ENCODE measurements around the gene SAPCD2. TPM values are rescaled to one million over a fixed set of nuclear protein-coding genes. Genes with fewer than 3 reads are reported as not detected.

The SAPCD2 gene
- total RNA-seq, 1 donor: 5.2 TPM

DNA sequence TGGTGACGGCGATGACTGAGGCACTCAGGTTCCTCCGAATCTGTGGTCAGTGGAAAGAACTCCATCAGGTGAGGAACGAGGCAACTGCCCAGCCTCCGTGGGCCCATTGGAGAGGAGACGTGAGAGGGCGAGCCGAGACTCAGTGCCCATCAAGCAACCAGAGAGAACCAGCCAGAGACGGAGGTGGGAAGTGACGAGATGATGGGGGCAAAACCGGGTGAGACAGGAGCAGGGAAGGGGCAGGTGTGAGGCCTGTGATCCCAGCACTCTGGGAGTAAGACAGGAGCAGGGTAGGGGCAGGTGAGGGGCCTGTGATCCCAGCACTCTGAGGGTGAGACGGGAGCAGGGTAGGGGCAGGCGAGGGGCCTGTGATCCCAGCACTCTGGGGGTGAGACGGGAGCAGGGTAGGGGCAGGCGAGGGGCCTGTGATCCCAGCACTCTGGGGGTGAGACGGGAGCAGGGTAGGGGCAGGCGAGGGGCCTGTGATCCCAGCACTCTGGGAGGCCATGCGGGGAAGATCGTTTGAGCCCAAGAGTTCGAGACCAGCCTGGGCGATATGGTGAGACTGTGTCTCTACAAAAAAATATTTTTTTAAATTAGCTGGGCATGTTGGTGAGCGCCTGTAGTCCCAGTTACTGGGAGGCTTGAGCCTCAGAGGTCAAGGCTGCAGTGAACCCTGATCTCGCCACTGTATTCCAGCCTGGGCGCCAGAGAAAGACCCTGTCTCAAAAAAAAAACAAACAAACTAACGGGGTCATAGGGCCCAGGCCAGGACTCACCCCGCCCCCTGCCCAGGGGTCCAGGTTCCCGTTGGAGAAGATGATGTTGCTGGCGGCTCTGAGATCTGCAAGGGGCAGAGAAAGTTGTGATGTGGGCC, 40.8 kb upstream of the SAPCD2 start:
- no peak overlapping the region for H3K4me3 ChIP-seq (ENCODE audit: low read depth, low read length)
- no peak for DNase-seq (ENCODE audit: low read depth)
- TF ChIP-seq, protein P1, sequence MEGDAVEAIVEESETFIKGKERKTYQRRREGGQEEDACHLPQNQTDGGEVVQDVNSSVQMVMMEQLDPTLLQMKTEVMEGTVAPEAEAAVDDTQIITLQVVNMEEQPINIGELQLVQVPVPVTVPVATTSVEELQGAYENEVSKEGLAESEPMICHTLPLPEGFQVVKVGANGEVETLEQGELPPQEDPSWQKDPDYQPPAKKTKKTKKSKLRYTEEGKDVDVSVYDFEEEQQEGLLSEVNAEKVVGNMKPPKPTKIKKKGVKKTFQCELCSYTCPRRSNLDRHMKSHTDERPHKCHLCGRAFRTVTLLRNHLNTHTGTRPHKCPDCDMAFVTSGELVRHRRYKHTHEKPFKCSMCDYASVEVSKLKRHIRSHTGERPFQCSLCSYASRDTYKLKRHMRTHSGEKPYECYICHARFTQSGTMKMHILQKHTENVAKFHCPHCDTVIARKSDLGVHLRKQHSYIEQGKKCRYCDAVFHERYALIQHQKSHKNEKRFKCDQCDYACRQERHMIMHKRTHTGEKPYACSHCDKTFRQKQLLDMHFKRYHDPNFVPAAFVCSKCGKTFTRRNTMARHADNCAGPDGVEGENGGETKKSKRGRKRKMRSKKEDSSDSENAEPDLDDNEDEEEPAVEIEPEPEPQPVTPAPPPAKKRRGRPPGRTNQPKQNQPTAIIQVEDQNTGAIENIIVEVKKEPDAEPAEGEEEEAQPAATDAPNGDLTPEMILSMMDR (IDR thresholded peaks at IDR 0.05; ENCODE audit: insufficient read depth, low read depth, low read length): no peak

DNA sequence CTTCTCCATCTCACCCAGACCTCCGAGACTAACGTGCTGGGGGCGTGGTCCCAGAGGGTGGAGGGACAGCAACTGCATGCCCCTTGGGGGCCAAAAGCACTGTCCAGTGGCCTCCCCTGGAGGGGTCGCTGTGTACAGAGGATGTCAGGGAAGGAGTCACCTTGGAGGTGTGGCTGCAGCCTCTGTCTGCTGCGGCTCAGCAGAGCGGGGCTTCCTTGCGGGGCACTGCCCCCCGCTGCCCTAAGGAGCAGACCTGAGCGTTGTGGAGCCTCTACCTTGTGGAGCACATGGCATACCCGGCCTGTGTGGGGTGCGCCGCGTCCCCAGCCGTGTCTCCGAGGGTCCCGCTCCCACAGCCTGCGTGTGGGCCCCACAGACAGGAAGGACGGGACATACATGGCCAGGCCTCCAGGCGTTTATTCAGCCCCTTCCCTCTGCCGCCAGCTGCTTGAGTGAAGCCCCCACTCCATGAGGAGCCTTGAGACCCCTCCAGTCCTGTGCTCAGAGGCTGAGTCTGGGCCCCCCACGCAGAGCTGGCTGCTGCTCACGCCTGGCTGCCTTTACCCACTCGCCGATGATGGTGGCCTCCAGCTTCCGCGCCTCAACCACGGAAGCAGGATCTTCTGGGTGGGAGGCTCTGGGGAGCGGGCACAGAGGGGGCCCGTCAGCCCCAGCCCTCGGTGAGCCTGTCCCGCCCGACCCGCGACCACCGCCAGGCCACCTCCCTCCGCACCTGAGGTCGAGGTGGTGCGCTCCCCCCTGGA, 40.0 kb upstream of the SAPCD2 start:
- no peak for DNase-seq (ENCODE audit: low read depth)
- H3K4me3 ChIP-seq (ENCODE audit: low read depth, low read length): no peak overlapping the region
- TF ChIP-seq, protein P1 (IDR thresholded peaks at IDR 0.05; ENCODE audit: insufficient read depth, low read depth, low read length): no peak

DNA sequence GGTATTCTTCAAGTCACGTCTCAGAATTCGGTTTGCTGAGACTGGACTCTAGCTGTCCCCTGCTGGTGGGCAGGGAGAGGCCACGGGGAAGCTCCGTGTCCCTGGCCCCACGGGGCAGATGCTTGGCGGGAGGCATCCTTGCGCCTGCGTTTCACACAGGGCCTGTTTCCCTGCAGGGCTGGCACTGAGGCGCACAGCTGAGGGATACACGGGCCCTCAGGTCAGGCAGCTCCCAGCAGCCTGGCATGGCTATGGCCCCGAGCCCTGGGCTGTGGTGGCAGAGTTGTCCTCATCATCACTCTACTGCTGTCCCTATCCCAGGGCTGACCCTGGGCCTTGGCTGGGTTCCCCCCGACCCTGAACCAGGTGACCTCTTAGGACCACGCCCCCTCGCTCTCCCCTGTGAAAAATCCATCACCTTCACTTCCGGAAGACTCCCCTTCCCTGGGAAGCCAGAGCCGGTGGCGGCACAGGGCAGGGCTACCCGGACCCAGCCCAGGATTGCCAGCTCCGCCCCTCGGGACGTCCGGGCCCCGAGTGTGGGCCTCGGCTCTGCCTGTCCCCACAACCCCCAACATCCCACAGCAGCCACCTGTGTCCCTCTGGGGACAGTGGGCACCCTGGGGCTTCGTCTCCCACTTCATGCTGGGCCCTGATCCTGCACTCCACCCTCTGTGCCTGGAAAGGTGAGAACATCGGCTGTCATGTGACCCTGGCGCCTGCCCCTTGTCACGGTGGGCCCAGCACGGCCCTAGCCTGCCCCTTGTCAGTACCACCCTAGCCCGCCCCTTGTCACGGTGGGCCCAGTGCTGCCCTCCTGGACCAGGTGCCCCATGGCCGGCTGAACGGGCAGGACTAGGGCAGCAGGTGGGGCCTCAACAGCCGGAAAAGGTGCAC, 39.1 kb upstream of the SAPCD2 start:
- H3K4me3 ChIP-seq (ENCODE audit: low read depth, low read length): no peak overlapping the region
- TF ChIP-seq, protein P1 (IDR thresholded peaks at IDR 0.05; ENCODE audit: insufficient read depth, low read depth, low read length): no peak
- no peak for DNase-seq (ENCODE audit: low read depth)

DNA sequence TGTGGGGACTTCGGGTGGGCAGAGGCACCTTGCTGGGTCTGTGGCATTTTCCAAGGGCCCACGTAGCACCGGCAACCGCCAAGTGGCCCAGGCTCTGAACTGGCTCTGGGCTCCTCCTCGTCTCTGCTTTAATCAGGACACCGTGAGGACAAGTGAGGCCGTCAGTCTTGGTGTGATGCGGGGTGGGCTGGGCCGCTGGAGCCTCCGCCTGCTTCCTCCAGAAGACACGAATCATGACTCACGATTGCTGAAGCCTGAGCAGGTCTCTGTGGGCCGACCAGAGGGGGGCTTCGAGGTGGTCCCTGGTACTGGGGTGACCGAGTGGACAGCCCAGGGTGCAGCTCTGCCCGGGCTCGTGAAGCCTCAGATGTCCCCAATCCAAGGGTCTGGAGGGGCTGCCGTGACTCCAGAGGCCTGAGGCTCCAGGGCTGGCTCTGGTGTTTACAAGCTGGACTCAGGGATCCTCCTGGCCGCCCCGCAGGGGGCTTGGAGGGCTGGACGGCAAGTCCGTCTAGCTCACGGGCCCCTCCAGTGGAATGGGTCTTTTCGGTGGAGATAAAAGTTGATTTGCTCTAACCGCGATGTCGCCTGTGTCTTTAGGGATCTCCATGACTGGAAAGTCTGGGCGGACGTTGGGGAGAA, 38.4 kb upstream of the SAPCD2 start:
- DNase-seq (ENCODE audit: low read depth): no peak
- TF ChIP-seq, protein P1 (IDR thresholded peaks at IDR 0.05; ENCODE audit: insufficient read depth, low read depth, low read length): no peak
- H3K4me3 ChIP-seq (ENCODE audit: low read depth, low read length): no peak overlapping the region

DNA sequence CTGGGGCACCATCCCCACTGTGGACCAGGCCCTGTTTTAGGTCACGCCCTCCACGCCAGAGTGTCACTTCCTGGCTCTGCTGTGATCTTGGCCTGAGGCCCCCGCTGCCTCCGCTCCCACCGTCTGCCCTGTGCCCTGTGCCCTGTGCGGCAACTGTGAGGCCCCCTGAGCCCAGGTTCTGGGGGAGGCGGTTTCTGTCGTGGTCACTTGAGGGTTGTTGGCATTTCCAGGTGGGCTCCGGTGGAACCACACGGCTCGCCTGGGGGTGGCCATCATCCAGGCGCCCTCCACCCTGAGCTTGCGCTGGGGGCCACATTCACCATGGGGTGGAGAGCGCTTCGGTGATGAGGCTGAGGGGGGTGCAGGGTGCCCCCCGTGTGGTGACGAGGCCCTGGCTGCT, 37.6 kb upstream of the SAPCD2 start:
- no peak overlapping the region for H3K4me3 ChIP-seq (ENCODE audit: low read depth, low read length)
- DNase-seq (ENCODE audit: low read depth): no peak
- TF ChIP-seq, protein P1 (IDR thresholded peaks at IDR 0.05; ENCODE audit: insufficient read depth, low read depth, low read length): no peak

Measured in fibroblast of villous mesenchyme (primary cell).